CD4-positive, alpha-beta T cell treated with Interleukin-6 for 4 hours (primary cell): ENCODE results near the gene PMEPA1.

Source experiments
- DNase-seq: peaks from one replicate; pipeline ENCODE4 v3.0.0-alpha.2; 2020; ENCODE audit warnings: mixed read lengths

Gene PMEPA1

DNA sequence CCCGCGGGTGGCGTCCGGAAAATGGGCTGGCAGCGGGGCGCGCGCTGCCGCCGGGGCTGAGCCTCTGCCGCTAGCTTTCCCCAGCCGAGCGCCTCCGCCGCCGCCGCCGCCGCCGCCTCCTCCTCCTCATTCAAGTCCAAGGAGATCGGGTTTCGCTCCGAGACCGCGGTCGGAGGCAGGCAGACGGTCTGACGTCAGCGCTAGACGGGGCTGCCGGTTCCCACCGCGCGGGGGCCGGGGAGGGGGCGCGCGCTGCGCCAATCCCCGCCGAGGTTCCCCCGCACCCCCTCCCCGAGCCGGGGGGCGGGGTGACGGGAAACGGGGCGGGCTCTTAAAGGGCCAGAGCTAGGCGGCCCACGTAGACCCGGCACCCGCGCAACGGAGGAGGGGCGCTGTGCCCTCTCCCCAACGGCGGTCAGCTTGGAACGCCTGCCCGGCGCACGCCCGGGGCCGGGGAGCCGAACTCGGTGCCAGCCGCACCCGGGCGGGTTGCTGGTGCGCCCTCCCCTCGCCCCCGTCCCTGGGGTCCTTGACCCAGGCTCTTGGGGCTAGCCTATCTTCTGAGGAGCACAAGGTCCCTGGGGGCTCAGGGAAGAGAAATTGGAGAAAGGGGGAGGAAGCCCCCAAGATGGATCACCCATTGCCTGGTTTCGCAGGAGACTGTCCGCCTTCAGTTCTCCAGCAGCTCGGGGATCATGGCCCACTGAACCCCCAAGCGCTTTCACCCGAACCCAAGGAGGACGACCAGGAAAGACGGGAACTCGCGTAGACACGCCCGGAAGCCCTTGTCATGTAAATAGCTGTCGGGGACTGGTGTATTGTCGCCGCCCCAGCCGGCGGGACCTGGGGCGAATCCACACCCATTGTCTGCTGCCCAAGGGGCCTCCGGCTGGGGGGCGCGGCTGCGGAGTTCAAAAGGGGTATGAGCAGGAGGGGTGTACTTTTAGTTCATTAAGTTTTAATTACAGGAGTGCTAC is at the start of gene PMEPA1:
Gene PMEPA1, minus strand, starts transcription at position 193 of the 977 bp plus-strand sequence. CDS start 433 bp downstream, outside the sequence.
- peak; percentile 96 for DNase-seq

DNA sequence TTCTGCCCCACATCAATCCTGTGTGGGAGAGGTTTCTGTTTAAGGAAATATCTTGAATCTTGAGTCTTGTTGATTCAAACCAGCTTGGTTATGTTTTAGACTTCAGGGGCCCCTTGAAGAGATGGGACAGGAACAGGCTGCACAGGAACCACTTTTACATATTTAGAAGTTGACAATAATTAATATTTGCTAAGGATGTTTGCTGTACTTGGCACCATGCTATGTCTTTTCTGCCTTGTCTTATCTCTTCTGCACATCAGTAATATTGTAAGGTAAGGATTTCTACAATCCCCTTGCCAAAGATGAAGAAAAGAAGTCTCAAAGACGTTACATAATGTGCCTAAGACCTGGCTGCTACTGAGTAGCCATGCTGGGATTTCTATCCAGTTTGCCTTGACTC is 48.0 kb upstream of the PMEPA1 start:
- no peak for DNase-seq

- no peak for DNase-seq
These were observed 47.1 kb upstream of the PMEPA1 start for GRCh38 chr20:57756921-57757320.

DNA sequence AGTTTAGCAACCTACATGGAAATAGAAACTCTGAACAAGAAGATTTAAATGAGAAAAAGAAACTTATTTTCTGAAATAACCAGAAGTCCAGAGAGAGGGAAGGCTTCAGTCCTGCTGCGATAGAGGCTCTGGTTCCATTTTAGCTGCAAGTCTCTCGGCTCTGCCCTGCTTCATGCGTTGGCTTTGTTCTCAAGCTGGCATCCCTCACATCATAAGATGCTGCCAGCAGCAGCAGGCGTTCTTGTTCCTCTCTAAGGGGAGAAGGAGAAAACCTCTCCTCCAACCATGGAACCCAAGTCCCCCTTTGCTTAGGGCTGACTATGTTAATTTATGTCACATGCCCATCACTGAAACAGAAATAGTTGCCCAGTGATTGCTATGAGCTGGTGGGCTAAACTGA is 46.4 kb upstream of the PMEPA1 start:
- no peak for DNase-seq

GRCh38 chr20:57755609-57756008 is 45.8 kb upstream of the PMEPA1 start:
- DNase-seq: no peak

DNA sequence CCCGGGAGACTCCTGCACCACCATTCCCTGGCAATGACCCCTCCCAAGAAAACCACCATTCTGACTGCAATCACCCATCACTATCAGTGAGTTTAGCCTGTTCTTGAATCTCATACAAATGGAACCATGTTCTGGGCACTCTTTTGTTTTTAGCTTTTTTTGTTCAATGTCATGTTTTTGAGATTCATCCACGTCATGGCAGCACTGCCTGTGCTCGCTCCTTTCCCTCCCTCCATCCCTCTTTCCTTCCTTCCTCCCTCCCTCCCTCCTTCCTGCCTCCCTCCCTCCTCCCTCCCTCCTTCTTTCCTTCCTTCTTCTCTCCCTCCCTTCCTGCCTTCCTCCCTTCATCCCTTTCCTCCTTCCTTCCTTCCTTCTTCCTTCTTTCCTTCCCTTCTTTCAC is 44.4 kb upstream of the PMEPA1 start:
- no peak for DNase-seq

DNA sequence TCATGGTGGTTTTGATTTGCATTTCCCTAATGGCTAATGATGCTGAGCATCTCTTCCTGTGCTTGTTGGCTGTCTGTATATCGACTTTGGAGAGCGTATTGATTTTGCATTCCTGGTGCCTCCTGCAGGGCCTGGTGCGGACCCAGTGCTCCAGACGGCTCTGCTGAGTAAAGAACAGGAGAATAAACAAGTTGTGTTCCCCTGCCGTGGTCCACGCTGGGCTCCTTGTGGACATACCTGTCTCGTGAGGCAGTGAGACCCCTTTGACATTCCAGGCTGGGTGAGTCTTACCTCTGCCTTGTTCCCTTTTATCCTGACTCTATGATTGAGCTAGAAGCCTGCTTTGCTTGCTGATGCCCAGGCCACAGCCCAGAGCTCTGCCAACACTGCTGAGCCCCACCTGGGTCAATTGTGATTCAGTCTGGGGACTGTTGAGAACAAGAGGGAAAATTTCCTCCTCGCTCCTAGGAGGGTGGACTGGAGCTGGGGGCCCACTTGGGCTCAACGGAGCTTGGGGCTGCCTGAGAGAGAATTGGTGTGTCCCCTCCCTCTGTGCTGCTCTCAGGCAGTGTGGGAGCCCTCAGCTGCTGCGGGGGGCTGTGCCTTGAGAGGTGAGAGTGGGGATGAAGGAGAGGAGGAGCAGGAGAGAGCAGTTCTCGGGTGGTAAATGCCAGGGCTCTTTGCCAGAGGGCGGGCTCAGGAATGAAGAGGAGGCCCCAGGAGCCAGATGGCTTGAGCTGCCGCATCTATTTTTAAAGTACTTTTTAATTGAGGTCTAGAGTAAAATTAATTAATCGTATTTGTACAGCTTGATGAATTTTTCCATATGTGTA is 43.7 kb upstream of the PMEPA1 start:
- DNase-seq: no peak

GRCh38 chr20:57751411-57751810 is 41.6 kb upstream of the PMEPA1 start:
- DNase-seq: no peak

- DNase-seq: no peak
These were observed 40.1 kb upstream of the PMEPA1 start for GRCh38 chr20:57749869-57750268.

DNA sequence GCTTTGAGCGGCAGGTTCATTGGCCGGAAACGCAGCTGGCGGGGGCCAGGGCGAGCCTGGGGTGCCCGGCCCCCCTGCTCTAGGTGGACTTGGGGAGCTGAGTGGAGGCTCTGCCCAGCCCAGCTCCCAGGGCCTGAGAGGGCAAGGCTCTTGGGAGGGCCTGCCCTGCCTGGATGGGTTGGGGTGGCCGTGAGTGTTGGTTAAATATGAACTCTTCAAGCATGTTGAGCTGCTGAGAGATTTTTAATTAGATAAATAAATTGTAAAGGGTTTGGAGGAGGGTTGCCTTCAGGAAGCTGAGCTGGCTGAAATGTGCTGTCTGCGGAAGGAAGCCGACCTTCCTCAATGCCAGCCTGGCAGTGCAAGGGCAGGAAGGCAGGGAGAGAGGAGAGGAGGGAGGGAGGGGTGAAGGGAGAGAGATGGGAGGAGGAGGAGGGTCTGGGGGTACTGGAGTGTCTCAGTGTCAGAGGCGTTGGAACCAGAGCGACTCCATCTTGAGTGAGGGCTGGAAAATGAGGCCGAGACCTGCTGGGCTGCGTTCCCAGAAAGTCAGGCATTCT is 39.4 kb upstream of the PMEPA1 start:
- DNase-seq: no peak

DNA sequence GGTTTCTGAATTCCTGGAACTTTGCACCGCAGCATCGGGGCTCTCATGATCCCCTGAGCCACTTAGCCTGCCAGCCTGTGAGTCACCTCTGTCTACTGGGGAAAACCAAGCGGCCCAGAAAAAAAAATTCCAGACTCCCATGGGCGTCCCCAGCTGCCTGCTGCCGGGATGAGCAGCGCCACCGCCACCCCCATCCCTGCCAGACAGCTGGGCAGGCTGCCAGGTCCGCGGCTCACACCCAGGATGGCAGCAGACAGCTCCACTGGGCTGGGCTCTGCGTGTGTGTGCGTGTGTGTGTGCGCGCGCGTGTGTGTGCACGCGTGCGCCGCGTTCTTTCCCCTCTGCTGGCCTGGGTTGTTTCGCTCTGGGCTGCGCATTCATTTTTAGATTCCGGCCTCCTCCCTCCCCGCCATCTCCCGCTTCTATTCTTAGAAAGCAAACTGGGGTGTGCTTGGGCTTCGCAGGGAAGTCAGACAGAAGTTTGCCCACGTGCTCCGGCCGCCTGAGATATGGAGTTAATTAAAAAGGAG is 38.9 kb upstream of the PMEPA1 start:
- DNase-seq: peak; percentile 60

- DNase-seq: no peak
These were observed 38.2 kb upstream of the PMEPA1 start for GRCh38 chr20:57747861-57748481.

DNA sequence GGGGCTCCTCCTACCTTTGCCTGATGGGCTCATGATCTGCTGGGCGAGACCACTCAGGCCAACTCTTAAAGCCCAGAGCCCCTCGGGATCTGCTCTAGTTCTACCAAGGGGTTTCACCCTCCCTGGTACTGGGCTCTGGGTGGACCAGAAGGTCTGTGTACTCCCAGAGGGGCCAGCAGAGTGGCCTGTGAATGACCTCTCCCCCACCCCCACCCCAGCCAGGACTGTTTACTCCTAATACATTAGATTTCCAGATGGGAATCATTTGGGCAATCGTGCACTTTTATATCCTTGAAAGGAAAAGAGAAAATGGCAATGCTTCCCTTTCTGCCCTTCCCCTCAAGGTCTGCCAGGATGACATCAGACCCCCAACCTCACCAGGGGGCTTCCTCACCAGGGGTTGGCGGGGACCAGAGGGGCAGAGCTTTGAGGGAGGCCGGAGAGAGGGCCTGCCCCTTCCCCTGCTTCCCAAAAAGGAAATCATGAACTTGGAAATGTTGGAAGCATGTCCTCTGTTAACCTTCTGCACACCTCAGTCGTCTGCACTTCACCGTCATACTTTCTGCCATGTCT is 37.1 kb upstream of the PMEPA1 start:
- no peak for DNase-seq

- no peak for DNase-seq
These were observed 36.4 kb upstream of the PMEPA1 start for GRCh38 chr20:57746201-57746600.

- DNase-seq: no peak
These were observed 34.4 kb upstream of the PMEPA1 start for GRCh38 chr20:57744206-57744605.

DNA sequence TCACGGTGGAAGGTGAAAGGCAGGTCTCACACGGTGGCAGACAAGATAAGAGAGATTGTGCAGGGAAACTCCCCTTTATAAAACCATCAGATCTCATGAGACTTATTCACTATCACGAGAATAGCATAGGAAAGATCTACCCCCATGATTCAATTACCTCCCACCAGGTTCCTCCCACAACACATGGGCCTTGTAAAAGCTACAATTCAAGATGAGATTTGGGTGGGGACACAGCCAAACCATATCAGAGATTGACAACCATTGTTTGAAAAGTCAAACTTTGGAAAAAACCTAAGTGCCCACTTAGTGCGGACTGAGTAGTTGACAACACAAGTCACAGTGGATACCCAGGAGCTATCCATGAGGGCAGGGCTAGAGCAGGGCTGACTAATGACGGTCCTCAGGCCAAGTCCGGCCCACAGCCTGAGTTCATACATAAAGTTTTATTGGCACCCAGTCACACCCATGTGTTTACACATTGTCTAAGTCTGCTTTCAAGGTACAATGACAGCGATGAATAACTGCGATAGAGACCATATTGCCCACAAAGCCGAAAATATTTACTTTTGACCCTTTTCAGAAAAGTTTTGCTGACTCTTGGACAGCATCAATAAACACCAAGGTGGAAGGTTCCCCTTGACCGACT is 33.8 kb upstream of the PMEPA1 start:
- DNase-seq: no peak

DNA sequence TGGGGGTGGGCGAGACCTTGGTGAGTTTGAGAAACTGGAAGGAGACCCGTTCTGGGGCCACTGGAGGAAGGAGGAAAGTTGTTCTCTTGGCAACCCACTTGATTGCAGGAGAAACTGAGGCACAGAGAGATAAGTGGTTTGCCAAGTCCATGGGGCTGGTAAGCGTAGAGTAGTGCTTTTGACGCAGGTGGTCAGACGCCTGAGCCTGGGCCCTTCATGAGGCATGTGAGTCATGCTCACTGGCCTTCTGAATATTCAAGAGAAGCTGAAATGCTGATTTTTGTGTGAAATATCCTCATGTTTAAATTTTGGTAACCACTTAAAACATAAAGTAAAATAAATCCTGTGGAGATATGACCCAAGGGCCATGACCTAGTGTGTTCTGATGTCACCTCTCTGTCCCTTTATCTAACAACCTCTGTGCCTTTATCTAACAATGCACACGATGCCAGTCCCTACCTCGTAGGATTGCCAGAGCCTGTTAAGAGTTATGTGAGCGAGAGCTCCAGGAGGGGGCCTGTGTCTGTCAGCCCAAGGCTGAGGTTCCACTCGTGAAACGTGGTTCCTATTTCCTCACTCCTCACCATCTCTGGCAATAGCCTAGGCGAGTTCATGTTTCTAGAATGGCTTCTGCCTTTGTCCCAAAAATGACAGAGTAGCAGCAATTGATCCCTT is 32.8 kb upstream of the PMEPA1 start:
- no peak for DNase-seq

DNA sequence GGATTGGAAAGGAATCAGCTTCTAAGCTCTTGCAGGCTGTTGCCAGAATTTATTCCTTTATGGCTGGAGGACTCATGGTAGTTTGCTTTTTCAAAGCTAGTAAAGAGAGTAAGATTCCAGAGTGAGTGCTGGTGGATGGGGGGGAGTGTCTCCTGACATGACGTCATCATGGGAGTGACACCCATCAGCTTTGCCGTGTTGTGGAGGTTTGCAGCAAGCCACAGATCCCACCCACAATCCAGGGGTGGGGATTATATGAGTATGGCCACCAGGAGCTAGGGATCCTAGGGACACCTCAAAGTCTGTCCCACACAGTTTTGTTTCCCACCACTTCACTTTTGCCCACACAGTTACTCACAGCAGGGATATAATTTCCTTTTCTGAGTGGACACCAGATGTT is 28.7 kb upstream of the PMEPA1 start:
- no peak for DNase-seq

GRCh38 chr20:57738053-57738452 is 28.2 kb upstream of the PMEPA1 start:
- no peak for DNase-seq

GRCh38 chr20:57737349-57737748 is 27.5 kb upstream of the PMEPA1 start:
- no peak for DNase-seq

DNA sequence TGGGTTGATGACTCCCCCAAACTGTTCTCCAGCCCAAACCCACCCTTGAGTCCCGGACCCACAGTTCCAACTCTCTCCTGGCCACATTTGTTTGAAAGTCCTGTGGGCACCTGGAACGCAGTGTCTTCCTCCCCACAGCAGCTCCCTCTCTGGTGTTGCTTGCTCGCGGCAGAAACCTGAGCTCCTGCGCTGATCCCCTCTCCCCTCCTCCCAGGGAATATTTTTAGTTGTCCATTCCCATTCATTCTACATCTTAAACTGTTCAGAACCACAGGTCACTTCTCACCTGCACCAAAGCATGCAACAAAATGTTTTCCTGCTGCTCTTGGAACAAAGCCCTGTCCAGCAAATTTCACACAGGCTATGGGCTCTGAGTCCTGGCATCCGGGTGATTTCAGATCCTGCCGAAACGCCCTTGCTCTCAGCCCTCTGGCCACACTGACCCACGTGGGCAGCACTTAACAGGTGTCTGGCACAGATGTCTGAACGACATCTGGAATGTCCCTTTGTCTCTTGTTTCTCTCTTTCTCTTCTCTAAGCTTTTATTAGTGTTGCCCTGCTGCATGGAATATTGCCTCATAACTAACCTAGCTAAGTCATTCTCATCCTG is 27.0 kb upstream of the PMEPA1 start:
- no peak for DNase-seq
